ENCODE data around the gene ENTPD2. TPM values are rescaled to one million over a fixed set of nuclear protein-coding genes. Genes with fewer than 3 reads are reported as not detected.

ENTPD2 gene
- total and polyA plus RNA-seq, 2 experiments from 2014 or later, result 1.8 to 1.9 TPM

GRCh38 chr9:137082925-137083290, 29.0 kb upstream of the ENTPD2 start:
- peaks cover 27% of the 10 kb centered on the region for H3F3A ChIP-seq (replicated peaks; ENCODE audit: low read depth)
- TF ChIP-seq STAT1 (IDR thresholded peaks at IDR 0.05; ENCODE audit: unreplicated experiment) (no peak), ETS1 (IDR thresholded peaks at IDR 0.05) (no peak), JUNB (IDR thresholded peaks at IDR 0.05; ENCODE audit: unreplicated experiment) (no peak), REST (IDR thresholded peaks at IDR 0.05; ENCODE audit: unreplicated experiment) (no peak)
- H3K9me3 Mint-ChIP-seq, result peaks cover 4% of the 10 kb centered on the region; the same call in 1 of the 3 replicates
- peaks cover 9% of the 10 kb centered on the region for H3K4me1 ChIP-seq (ENCODE audit: insufficient read depth)
- H3K79me2 ChIP-seq (replicated peaks; ENCODE audit: insufficient read depth), result no peaks in the 10 kb centered on the region
- H3K4me3 ChIP-seq, result no peak overlapping the region
- H3K27ac Mint-ChIP-seq, result no peak overlapping the region
- no peak overlapping the region for H3K27ac ChIP-seq (ENCODE audit: low read depth)
- no peak overlapping the region for H2AFZ ChIP-seq
- no peak for DNase-seq (ENCODE audit: low spot score)
- no peak overlapping the region for H3K4me3 Mint-ChIP-seq
- peaks cover 27% of the 10 kb centered on the region for H3K27me3 ChIP-seq (ENCODE audit: insufficient read depth)
- H3K36me3 Mint-ChIP-seq (ENCODE audit: low read depth), result no peaks in the 10 kb centered on the region; the same call in 2 of the 3 replicates
- no peak overlapping the region for H3K4me2 ChIP-seq
- H3K4me1 Mint-ChIP-seq, result peaks cover 12% of the 10 kb centered on the region
- no peaks in the 10 kb centered on the region for H3K9me2 ChIP-seq (ENCODE audit: insufficient read depth)
- no peaks in the 10 kb centered on the region for H3K36me3 ChIP-seq (ENCODE audit: insufficient read depth)
- ATAC-seq, result no peak
- 0 out of 2 replicates have a peak, but pooled peaks cover 6% of the 10 kb centered on the region for H4K20me1 ChIP-seq (replicated peaks; ENCODE audit: insufficient read depth)
- H3K27me3 Mint-ChIP-seq (ENCODE audit: insufficient read depth, low read depth, poor library complexity), result peaks cover 36% of the 10 kb centered on the region

GRCh38 chr9:137082222-137082924, 28.5 kb upstream of the ENTPD2 start:
- Histone ChIP-seq H4K20me1 (replicated peaks; ENCODE audit: insufficient read depth) (0 out of 2 replicates have a peak, but pooled peaks cover 6% of the 10 kb centered on the region), H3K27me3 (ENCODE audit: insufficient read depth) (peaks cover 31% of the 10 kb centered on the region), H3K4me3 (no peak overlapping the region), H3K9me2 (ENCODE audit: insufficient read depth) (no peaks in the 10 kb centered on the region), H3K4me2 (no peak overlapping the region), H3F3A (replicated peaks; ENCODE audit: low read depth) (peaks cover 24% of the 10 kb centered on the region; the same call in 1 of the 2 replicates), H3K36me3 (ENCODE audit: insufficient read depth) (no peaks in the 10 kb centered on the region), H3K27ac (ENCODE audit: low read depth) (no peak overlapping the region), H2AFZ (no peak overlapping the region), H3K79me2 (replicated peaks; ENCODE audit: insufficient read depth) (no peaks in the 10 kb centered on the region), H3K4me1 (ENCODE audit: insufficient read depth) (peaks cover 4% of the 10 kb centered on the region)
- no peaks in the 10 kb centered on the region; the same call in 2 of the 3 replicates for H3K9me3 Mint-ChIP-seq
- ATAC-seq (no peak), DNase-seq (ENCODE audit: low spot score) (no peak)
- no peaks in the 10 kb centered on the region for H3K36me3 Mint-ChIP-seq (ENCODE audit: low read depth)
- H3K4me3 Mint-ChIP-seq, result no peak overlapping the region
- H3K4me1 Mint-ChIP-seq, result peaks cover 7% of the 10 kb centered on the region
- H3K27me3 Mint-ChIP-seq (ENCODE audit: insufficient read depth, low read depth, poor library complexity), result peaks cover 39% of the 10 kb centered on the region
- no peak overlapping the region for H3K27ac Mint-ChIP-seq
- TF ChIP-seq ZNF462 (CRISPR knock-in tag; IDR thresholded peaks at IDR 0.05) (no peak), EZH2 (IDR thresholded peaks at IDR 0.05; ENCODE audit: low read depth, unreplicated experiment) (no peak), ZNF331 (CRISPR knock-in tag; IDR thresholded peaks at IDR 0.05; ENCODE audit: low read depth) (no peak), ZNF114 (CRISPR knock-in tag; IDR thresholded peaks at IDR 0.05) (no peak), STAT1 (IDR thresholded peaks at IDR 0.05; ENCODE audit: unreplicated experiment) (no peak)
